Activated CD4-positive, alpha-beta T cell treated with anti-CD3 and anti-CD28 coated beads, Interleukin-2, amount 10 ng/mL, durations not matched to agents 24 days and 14 days (primary cell): Measurements from ENCODE around the gene UNC5B. TPM values are rescaled to one million over a fixed set of nuclear protein-coding genes. Genes with fewer than 3 reads are reported as not detected.
"Not testable (repeated sequence)": the region's sequence is repeated elsewhere in the genome, so short reads cannot be mapped to it uniquely, and the experiment has no call there.

ENCODE experiments used
- DNase-seq: peaks from one replicate; pipeline ENCODE4 v3.0.0; 2022
- H3K27ac Mint-ChIP-seq: one replicate; pipeline ENCODE4 v1.8.0; 2022; ENCODE audit warnings: mild to moderate bottlenecking, mixed read lengths
- H3K27me3 Mint-ChIP-seq: one replicate; pipeline ENCODE4 v1.8.0; 2022; ENCODE audit warnings: mixed read lengths
- H3K36me3 Mint-ChIP-seq: one replicate; pipeline ENCODE4 v1.8.0; 2022; ENCODE audit warnings: low read depth, mild to moderate bottlenecking, mixed read lengths
- H3K4me1 Mint-ChIP-seq: one replicate; pipeline ENCODE4 v1.8.0; 2021; ENCODE audit warnings: mixed read lengths
- H3K4me3 Mint-ChIP-seq: one replicate; pipeline ENCODE4 v1.8.0; 2022; ENCODE audit warnings: mild to moderate bottlenecking, moderate library complexity, mixed read lengths
- H3K9me3 Mint-ChIP-seq: one replicate; pipeline ENCODE4 v1.8.0; 2021; ENCODE audit warnings: mixed read lengths
- intact Hi-C: fragments of 100-400 bp; cut with micrococcal nuclease; formaldehyde crosslinking; loops from one replicate; pipeline ENCODE4 v1.15.1; 2023
- total RNA-seq: library from RNA; stranded (reverse); gene quantifications from 2 replicates; pipeline ENCODE4 v1.2.3, GENCODE V29; 2022

The UNC5B gene
- total RNA-seq, 1 donor from 2014 or later: 0.14 TPM

DNA sequence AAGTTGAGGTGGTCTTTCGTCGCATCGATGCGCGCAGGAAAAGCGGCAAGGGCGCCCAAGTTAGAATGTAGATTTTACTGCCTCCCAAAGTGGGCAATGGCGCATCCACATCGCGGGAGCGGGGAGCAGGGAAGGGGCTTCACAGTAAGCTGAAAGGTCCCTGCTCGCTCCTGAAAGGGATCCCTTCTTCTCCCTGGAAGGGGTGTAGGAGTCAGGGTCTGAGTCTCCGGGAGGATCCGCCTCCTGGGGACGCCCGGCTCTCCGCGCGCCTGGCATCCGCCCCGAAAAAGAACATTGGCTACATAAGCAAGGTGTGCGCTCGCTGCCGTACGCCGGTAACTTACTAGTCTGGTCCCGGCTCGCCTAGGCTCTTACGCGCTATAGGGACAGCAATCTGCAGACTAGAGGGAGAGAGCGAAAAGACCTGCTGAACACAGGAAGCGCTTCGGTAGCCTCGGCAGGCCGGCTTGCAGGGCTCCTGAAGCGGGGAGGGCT is 804 bp downstream of the UNC5B start:
- Mint-ChIP-seq H3K27me3 (peaks cover 77% of the 10 kb centered on the region), H3K4me3 (peak overlapping the region; percentile 41), H3K27ac (no peak overlapping the region), H3K4me1 (peaks cover 8% of the 10 kb centered on the region), H3K9me3 (no peaks in the 10 kb centered on the region), H3K36me3 (no peaks in the 10 kb centered on the region)
- intact Hi-C loops: no loop called here
- peak; percentile 77 for DNase-seq

DNA sequence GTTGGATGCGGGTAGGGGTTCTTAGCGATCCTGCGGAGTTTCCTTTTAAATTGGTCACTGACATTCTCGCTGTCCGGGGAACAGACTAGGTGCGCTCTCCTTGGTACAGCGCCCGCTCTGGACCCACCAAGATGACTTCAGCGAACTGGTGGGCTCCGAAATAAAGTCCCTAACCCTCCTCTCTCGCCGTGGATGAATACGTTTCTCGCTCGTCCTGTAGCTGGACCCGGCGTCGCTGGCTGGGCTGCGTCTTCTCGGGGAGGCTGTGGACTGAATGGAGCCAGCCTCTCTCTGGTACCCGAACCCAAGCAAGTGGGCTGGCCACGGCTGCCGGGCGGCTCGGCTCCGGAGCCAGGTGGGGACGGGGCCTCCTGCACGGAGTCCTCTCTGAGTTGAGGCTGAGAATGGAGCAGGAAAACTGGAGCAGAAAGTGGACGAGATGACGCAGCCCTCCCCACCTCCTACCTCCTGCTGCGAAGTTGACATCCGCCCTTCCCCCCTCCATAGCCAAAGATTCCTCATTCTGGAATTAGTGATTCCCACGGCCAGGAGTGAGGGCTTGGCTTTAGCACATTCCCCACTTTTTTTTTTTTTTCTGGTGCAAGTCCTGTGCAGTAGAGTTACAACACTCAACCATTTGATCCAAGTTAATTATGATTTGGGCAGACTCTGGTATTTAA is 1.5 kb downstream of the UNC5B start:
- Mint-ChIP-seq H3K4me3 (peak overlapping the region; percentile 19), H3K4me1 (peaks cover 8% of the 10 kb centered on the region), H3K27ac (no peak overlapping the region), H3K9me3 (no peaks in the 10 kb centered on the region), H3K27me3 (peaks cover 80% of the 10 kb centered on the region), H3K36me3 (no peaks in the 10 kb centered on the region)
- DNase-seq: no peak
- intact Hi-C loops: no loop called here

DNA sequence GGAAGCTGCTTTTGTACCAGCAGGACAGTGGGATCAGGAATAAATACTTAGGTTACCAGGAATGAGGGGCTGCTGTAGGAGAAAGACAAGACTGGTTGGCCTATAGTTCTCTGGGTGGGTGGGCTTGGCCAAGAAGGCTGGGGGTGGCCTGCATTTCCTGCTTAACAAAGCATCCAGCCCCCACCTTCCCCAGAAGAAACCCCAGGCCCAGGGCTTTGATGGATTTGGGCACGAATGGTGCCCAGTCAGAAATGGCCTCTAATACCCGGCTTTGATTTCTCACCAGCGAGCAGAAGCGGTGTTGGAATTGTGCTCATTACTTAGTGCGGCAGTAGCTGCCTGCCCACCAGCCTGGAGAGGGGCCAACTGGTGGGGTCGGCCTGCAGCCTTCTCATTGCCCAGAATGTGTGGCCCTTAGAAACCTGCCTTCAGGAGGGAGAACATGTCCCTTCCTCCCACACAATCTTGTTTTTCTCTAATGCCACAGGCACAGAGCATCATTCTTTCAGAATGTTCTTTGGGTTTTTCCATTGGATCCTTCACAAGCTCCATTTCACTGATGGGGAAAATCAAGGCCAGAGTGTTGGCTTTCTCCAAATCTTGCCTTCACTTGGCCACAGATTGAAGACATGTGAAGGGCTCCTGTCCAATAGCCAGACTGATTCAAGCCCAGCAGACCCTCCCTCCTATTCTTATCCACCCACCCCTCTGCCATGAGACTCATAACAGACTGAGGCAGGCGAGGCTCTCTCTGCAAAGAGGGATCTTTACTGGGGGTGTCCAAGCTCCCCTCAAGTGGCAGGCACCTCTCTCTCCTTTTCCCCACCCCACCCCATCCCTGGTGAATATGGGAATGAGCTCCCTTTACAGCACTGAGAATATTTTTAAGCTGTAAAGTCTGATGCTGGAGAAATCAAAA is 2.5 kb downstream of the UNC5B start:
- H3K9me3 Mint-ChIP-seq: no peaks in the 10 kb centered on the region
- H3K4me1 Mint-ChIP-seq: peaks cover 8% of the 10 kb centered on the region
- no peak for DNase-seq
- no peaks in the 10 kb centered on the region for H3K36me3 Mint-ChIP-seq
- H3K27me3 Mint-ChIP-seq: peaks cover 79% of the 10 kb centered on the region
- intact Hi-C loops: no loop called here
- no peak overlapping the region for H3K4me3 Mint-ChIP-seq
- H3K27ac Mint-ChIP-seq: no peak overlapping the region

DNA sequence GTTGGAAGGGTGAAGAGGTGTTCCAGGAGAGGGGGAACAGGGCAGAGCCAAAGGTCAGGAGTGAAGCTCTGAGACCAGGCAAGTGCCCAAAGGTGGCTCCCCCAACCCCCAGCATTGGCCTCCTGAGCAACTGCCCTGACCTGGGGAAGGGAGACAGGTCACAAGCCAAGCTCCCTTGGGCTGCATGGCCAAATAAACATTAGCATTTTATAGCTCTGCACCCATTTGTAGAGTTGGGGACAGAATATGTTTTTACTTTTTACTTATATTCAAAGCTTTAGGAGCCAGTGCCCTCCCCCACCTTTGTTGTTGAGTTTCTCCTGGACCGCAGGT is 4.0 kb downstream of the UNC5B start:
- H3K4me1 Mint-ChIP-seq: peaks cover 8% of the 10 kb centered on the region
- intact Hi-C loops: no loop called here
- no peak overlapping the region for H3K27ac Mint-ChIP-seq
- H3K9me3 Mint-ChIP-seq: no peaks in the 10 kb centered on the region
- H3K27me3 Mint-ChIP-seq: peaks cover 70% of the 10 kb centered on the region
- no peak for DNase-seq
- no peak overlapping the region for H3K4me3 Mint-ChIP-seq
- no peaks in the 10 kb centered on the region for H3K36me3 Mint-ChIP-seq

DNA sequence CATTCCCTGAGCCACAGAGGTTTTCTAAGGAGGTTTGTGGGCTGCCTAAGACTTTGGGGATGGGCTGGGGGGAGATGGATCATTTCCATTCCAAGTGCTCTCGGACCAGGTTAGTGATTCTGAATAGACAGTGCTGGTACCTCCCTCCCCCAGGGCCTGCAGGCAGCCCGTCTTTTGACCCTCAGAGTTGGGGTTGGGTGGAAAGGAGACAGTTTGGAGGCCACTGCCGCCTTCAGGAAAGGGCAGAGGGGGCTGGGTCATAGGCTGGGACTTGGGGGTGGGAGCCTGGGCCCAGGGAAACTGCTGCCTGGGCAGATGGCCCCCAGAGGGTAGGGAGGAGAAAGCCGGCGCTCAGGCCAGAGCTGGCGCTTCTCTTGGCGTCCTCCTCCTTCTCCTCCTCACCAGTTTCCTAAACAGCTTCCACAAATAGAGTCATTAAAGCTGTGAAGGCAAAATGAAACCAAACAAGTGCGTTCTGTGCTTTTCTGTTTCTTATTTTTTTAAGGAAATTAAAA is 4.4 kb downstream of the UNC5B start:
- H3K27ac Mint-ChIP-seq: no peak overlapping the region
- peaks cover 8% of the 10 kb centered on the region for H3K4me1 Mint-ChIP-seq
- no peaks in the 10 kb centered on the region for H3K9me3 Mint-ChIP-seq
- no peaks in the 10 kb centered on the region for H3K36me3 Mint-ChIP-seq
- intact Hi-C loops: no loop called here
- peak overlapping the region; percentile 41 for H3K4me3 Mint-ChIP-seq
- peaks cover 69% of the 10 kb centered on the region for H3K27me3 Mint-ChIP-seq
- no peak for DNase-seq

DNA sequence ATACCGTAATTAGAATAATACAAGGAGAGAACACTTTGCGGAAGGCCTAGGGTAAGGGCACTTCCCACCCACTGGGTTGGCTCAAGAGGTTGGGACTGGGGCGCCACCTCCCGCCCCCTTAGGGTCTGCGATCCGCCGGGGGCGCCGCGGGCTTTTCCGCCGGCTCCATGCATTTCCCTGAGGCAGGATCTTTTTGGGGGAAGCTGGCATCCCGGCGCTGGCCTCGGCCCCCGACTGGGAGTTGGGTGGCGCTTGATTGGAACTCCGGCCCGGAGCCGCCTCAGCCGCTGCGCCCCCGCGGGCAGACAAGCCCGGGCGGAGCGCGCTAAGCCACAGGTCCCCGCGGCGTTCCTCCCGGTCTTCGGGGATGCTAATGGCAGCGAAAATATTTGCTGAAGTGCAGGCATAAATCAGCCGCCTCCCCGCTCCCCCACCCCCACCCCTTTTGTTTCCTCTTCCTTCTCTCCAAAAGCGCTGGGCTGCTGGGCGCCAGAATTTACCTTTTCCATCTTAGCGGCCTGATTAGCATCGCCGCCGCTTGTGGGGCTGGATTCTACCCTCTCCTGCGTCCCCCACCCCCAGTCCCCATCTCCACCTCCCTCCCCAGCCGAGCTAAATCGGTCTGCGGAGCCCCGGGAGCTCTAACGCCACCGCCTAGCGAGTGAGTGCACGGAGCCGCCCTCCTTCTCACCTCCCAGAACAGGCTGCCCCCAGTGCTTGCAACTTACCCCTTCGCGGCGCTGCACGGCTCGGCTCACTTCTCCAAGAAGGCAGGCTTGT is 5.1 kb downstream of the UNC5B start:
- no peak overlapping the region for H3K27ac Mint-ChIP-seq
- H3K27me3 Mint-ChIP-seq: peaks cover 68% of the 10 kb centered on the region
- peak overlapping the region; percentile 70 for H3K4me3 Mint-ChIP-seq
- DNase-seq: no peak
- H3K36me3 Mint-ChIP-seq: no peaks in the 10 kb centered on the region
- peaks cover 8% of the 10 kb centered on the region for H3K4me1 Mint-ChIP-seq
- no peaks in the 10 kb centered on the region for H3K9me3 Mint-ChIP-seq
- intact Hi-C loops: no loop called here

DNA sequence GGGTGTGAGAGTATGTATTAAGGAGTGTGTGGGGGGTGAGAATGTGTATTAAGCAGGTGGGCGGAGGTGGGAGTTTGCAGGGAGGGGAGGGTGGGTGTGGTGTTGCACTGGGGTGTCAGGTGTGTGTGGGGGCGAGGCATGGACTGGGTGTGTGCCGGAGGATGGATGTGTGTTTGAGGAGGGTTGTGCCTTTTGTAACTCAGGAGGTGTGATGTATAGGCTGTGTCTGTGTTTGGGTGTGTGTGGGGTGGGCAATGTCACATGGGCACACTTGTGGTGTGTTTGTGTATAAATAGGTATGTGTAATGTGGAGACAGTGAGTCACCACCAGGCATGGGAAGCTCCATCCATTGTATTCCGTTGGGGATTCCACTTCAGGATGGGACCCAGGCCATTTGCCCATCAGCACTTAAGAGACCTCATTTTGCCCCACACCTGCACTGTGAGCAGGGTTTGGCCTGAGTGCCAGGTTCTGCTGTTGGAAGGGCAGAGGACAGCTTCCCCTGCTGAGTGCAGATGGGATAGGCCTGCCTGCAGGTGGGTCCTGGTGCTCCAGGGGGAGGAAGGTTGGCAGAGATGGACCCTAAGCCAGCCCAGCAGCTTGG is 5.8 kb downstream of the UNC5B start:
- Mint-ChIP-seq H3K4me3 (peak overlapping the region; percentile 70), H3K27ac (no peak overlapping the region), H3K4me1 (peaks cover 8% of the 10 kb centered on the region), H3K36me3 (no peaks in the 10 kb centered on the region), H3K27me3 (peaks cover 67% of the 10 kb centered on the region), H3K9me3 (no peaks in the 10 kb centered on the region)
- no peak for DNase-seq
- intact Hi-C loops: no loop called here

DNA sequence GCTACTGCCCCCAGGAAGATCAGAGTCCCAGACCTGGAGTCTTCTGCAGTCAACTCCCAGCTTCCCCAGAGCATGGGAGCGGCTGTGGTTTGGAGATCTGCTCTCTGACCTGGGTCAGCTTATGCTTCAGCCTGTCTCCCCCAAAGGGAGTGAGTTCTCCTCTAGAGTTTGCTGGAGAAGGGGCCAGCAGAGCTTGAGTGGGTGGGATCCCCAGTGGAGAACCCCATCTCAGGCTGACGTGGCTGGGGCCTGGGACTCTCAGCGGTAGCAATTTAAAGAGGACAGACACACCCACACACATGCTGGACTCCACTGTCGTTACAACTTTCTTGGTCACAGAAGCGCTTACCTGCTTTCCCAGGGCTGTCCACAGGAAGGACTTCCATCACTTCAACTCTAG is 6.3 kb downstream of the UNC5B start:
- no peaks in the 10 kb centered on the region for H3K36me3 Mint-ChIP-seq
- no peak overlapping the region for H3K4me3 Mint-ChIP-seq
- DNase-seq: no peak
- intact Hi-C loops: no loop called here
- peaks cover 63% of the 10 kb centered on the region for H3K27me3 Mint-ChIP-seq
- H3K4me1 Mint-ChIP-seq: peaks cover 6% of the 10 kb centered on the region
- H3K9me3 Mint-ChIP-seq: no peaks in the 10 kb centered on the region
- H3K27ac Mint-ChIP-seq: no peak overlapping the region

DNA sequence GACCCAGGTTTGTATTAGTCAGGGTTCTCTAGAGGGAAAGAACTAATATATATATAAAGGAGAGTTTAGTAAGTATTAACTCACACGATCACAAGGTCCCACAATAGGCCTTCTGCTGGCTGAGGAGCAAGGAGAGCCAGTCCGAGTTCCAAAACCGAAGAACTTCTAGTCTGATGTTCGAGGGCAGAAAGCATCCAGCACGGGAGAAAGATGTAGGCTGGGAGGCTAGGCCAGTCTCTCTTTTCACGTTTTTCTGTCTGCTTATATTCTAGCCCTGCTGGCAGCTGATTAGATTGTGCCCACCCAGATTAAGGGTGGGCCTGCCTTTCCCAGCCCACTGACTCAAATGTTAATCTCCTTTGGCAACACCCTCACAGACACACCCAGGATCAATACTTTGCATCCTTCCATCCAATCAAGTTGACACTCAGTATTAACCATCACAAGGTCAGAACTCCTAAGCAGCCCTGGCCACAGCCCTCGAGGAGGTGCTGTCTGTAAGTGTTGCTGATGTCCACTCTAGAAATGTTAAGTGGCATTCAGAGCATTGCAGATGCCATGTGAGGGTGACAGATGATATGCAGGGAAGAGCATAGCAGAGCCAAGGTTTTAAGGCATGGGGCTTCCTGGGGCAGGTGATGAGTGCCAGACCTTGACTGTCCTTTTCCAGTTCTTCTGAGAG is 7.0 kb downstream of the UNC5B start:
- DNase-seq, intact Hi-C loops, H3K36me3 Mint-ChIP-seq, H3K4me3 Mint-ChIP-seq, H3K27ac Mint-ChIP-seq, H3K4me1 Mint-ChIP-seq, H3K9me3 Mint-ChIP-seq: not testable (repeated sequence)
- peaks cover 56% of the 10 kb centered on the region for H3K27me3 Mint-ChIP-seq

DNA sequence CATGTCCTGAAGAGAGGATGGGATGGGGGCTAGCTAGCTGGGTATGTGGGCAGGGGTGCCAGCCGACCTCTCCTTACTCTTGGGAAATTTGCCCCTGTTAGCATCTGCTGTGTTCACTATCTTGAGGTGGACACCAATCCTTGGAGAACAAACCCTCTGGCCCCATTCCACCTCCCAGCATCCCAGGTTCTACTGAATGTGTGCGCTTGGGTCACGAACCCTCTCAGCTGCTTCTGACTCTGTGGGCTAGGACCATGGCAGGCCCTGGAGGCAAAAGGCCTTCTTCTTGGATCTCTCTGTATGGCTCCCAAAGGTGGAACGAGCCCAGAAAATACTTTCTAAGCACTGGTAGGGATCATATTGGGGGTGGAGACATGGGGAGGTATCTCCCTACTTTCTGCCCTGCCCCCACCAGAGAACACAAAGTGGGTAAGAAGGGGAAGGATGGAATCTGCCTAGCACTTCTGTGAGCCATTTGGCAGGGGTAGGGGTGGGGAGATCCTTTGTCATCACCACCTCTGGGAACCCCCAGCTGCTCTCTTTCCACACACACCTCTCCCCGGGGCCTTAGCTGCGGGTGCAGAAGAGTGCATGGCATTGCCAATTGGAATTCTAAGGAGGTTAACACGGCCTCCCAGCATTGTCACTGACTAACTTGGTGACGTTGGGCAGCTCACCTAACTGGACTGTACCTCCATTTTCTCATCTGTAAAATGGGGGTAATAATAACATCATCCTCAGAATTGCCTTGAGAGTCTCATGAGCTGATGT is 7.7 kb downstream of the UNC5B start:
- no peaks in the 10 kb centered on the region for H3K36me3 Mint-ChIP-seq
- intact Hi-C loops: no loop called here
- H3K27ac Mint-ChIP-seq: no peak overlapping the region
- peaks cover 48% of the 10 kb centered on the region for H3K27me3 Mint-ChIP-seq
- no peak for DNase-seq
- no peak overlapping the region for H3K4me3 Mint-ChIP-seq
- no peaks in the 10 kb centered on the region for H3K9me3 Mint-ChIP-seq
- H3K4me1 Mint-ChIP-seq: peaks cover 6% of the 10 kb centered on the region

DNA sequence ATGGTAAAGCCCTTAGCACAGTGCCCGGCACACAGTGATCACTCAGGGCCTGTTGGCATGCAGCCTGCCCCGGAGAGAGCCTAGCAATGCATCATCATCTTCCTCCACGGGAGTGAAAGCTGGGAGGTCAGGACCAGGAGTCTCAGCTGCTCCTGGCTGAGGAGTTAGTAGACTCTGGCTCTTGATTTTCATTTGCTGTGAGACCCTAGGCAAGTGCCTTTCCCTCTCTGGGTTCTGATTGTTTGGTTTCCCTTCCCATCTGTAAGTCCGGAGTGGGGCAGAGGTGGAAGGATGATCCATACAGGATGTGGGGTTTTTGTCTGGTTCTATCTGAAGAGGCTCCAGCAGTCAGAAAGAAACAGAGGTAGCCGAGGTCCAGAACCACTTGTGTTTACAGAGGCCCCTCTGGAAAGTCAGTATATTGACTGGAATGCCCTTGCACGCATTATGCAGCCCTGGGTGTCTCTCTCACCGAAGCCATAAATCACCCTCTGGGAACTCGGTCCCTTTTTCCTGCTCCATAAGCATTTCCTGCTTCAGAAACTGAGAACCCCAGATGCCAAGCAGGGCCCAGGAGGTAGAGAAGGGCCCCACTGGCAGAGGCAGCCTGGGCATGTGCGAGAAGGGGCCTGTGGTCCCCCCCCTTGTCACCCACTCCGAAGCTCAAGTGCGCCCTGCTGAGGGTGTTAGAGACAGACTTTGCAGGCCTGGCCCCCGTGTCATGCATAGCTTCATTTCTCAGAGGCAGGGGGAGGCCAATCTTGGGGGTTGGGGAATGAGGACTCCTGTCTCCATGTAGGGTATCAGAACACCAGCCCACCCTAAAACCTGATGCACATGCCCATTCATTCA is 8.5 kb downstream of the UNC5B start:
- Mint-ChIP-seq H3K36me3 (no peaks in the 10 kb centered on the region), H3K27me3 (peaks cover 42% of the 10 kb centered on the region), H3K4me1 (peaks cover 6% of the 10 kb centered on the region), H3K4me3 (no peak overlapping the region), H3K27ac (no peak overlapping the region), H3K9me3 (no peaks in the 10 kb centered on the region)
- intact Hi-C loops: no loop called here
- no peak for DNase-seq
